ENCODE results near the gene IL18.

GRCh38 chr11:112174789-112175598 is 11.1 kb upstream of the IL18 start, which contains the start of gene BCO2:
- TF ChIP-seq REST (IDR thresholded peaks at IDR 0.05; ENCODE audit: low read depth) (no peak), MAX (IDR thresholded peaks at IDR 0.05) (0 out of 2 replicates have a peak, but pooled peaks have one; percentile 18)
